Measurements from ENCODE around the gene STAP2. TPM values are rescaled to one million over a fixed set of nuclear protein-coding genes. Genes with fewer than 3 reads are reported as not detected.

STAP2 gene
- total RNA-seq, 8 experiments from 2014 or later: 2.2 to 7.5 (median 4.6) TPM

GRCh38 chr19:4375164-4376027 lies 36.8 kb upstream of the STAP2 start:
- ATAC-seq (replicated peaks in 6 of 8): peak; percentile 39 to 88 (median 84)
- H3K4me3 ChIP-seq: peak overlapping the region in 1 of 5 donors; percentile 12
- peaks cover 38 to 39% of the 10 kb centered on the region in 2 donors for H3K4me1 ChIP-seq (replicated peaks in 1 of 2)
- 10 to 20% (median 13%) methylated on average over 1 to 9 of the region's 16 CpGs; no CpG with 5 or more reads in 7 of the 10 experiments for WGBS, 10 experiments
- H3K27ac ChIP-seq: peak overlapping the region; percentile 84 to 91
- in situ Hi-C loops (cut with MboI; ENCODE audit: low pct_unique_long_range_greater_than_20kb in 2 of 9, low sequenced_read_pairs in 9 of 9, unreplicated experiment in 9 of 9): no loop called here

DNA sequence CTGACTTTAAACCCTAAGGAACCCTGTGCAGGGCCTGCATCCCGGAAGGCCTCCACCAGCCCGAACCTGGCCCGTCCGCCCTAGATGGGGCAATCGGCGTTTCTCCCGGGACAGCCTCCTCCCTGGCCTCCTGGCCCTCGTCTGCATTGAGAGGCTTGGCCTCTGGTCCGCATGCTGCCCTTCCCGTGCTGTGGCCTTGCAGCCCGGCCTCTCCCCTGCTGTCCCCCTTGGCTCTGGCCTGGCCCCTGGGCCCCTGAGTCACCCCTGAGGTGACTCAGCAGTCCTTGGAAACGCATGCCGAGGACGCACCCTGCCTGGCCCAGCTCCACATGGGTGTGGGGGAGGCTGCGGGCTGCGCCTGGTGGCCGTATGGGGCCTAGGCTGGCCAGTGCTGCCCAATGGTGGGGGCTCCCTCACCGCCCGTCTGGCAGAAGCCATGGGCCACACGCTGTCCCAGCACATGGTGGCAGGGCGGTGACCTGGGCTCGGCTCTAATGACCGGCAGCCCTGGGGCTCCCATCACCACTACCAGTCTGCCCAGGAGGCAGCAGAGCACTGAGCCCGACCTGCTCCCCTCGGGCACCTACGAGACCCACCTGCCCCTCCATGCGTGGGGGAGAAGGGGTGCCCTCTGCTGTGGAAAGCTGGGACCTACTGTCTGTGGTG lies 36.0 kb upstream of the STAP2 start:
- Histone ChIP-seq H3K27ac (peak overlapping the region; percentile 84 to 91), H3K4me1 (replicated peaks in 1 of 2) (peaks cover 46% of the 10 kb centered on the region in 2 donors), H3K4me3 (no peak overlapping the region)
- WGBS, 10 experiments: 0 to 10% methylated on average over 3 to 4 of the region's 27 CpGs; no CpG with 5 or more reads in 8 of the 10 experiments
- in situ Hi-C loops (cut with MboI; ENCODE audit: low pct_unique_long_range_greater_than_20kb in 2 of 9, low sequenced_read_pairs in 9 of 9, unreplicated experiment in 9 of 9): no loop called here
- ATAC-seq (replicated peaks in 6 of 8): peak; percentile 29 to 70 (median 45)

- in situ Hi-C loops (cut with MboI; ENCODE audit: low pct_unique_long_range_greater_than_20kb in 2 of 9, low sequenced_read_pairs in 9 of 9, unreplicated experiment in 9 of 9): no loop called here
- H3K4me3 ChIP-seq: no peak overlapping the region
- peak overlapping the region; percentile 84 to 91 for H3K27ac ChIP-seq
- ATAC-seq (replicated peaks in 6 of 8): no peak
- peaks cover 53 to 54% of the 10 kb centered on the region in 2 donors for H3K4me1 ChIP-seq (replicated peaks in 1 of 2)
- WGBS, 10 experiments: 0 to 83% (median 75%) methylated on average over 1 to 10 of the region's 25 CpGs; no CpG with 5 or more reads in 3 of the 10 experiments
Measured at GRCh38 chr19:4373601-4374497, 35.2 kb upstream of the STAP2 start.

DNA sequence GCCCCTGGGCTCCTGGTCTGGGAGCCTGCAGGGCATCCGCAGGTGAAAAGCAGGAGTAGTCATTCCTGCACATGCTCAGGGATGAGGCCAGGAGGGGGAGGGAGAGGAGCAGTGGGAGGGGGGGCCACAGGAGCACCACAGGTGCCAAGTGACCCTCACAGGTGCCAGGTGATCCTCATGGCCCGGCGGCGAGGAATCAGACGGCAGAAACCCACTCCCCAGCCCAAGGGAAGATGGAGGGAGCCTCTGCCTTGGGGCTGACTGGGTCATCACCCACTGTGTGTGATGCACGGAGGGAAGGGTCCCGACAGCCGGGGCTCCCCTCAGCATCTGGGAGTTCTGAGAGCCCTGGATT lies 34.4 kb upstream of the STAP2 start:
- H3K4me3 ChIP-seq: no peak overlapping the region
- 53% methylated on average over 3 of the region's 8 CpGs; no CpG with 5 or more reads in 9 of the 10 experiments for WGBS, 10 experiments
- in situ Hi-C loops (cut with MboI; ENCODE audit: low pct_unique_long_range_greater_than_20kb in 2 of 9, low sequenced_read_pairs in 9 of 9, unreplicated experiment in 9 of 9): no loop called here
- H3K27ac ChIP-seq: no peak overlapping the region
- ATAC-seq (replicated peaks in 6 of 8): no peak
- H3K4me1 ChIP-seq (replicated peaks in 1 of 2): peaks cover 53 to 57% of the 10 kb centered on the region in 2 donors

GRCh38 chr19:4372165-4373012 lies 33.8 kb upstream of the STAP2 start:
- Histone ChIP-seq H3K27ac (no peak overlapping the region), H3K4me3 (no peak overlapping the region), H3K4me1 (replicated peaks in 1 of 2) (peaks cover 53 to 57% of the 10 kb centered on the region in 2 donors)
- WGBS, 10 experiments: 50 to 100% (median 95%) methylated on average over 2 to 6 of the region's 22 CpGs; no CpG with 5 or more reads in 3 of the 10 experiments
- in situ Hi-C loops (cut with MboI; ENCODE audit: low pct_unique_long_range_greater_than_20kb in 2 of 9, low sequenced_read_pairs in 9 of 9, unreplicated experiment in 9 of 9): no loop called here
- no peak for ATAC-seq (replicated peaks in 6 of 8)

- 56 to 100% (median 83%) methylated on average over 1 to 20 of the region's 31 CpGs for WGBS, 10 experiments
- Histone ChIP-seq H3K27ac (no peak overlapping the region), H3K4me3 (no peak overlapping the region), H3K4me1 (replicated peaks in 1 of 2) (peaks cover 44 to 48% of the 10 kb centered on the region in 2 donors)
- in situ Hi-C loops (cut with MboI; ENCODE audit: low pct_unique_long_range_greater_than_20kb in 2 of 9, low sequenced_read_pairs in 9 of 9, unreplicated experiment in 9 of 9): no loop called here
- no peak for ATAC-seq (replicated peaks in 6 of 8)
Measured at GRCh38 chr19:4371247-4372164, 32.9 kb upstream of the STAP2 start.

DNA sequence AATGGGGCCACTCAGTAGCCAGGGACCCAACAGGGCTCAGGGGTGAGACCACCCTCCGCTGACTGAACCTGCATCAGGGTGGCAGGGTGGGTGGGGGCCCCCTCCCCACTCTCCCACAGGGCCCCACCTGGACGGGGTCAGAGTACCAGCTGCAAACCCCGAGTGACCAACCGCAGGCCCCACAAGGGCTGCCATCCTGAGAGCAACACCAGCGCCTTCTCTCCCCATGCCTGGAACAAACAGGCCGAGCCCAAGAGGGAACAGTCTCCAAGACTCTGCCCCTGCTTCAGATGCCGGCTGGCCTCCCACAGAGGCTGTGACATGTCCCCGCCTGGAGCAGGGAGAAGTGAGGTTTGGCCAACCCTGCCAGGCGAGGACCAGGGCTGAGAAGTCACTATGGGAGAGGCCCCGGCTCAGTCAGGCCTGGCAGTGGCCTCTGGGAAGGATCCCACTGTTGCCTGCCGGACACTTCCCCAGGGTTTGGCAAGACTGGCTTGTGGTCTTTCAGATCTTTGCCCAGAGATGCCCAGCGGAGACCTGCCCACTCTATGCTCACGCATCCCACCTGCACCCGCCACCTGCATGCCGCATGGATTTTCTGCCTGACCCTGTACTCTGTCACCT lies 31.9 kb upstream of the STAP2 start:
- no peak overlapping the region for H3K4me3 ChIP-seq
- ATAC-seq (replicated peaks in 6 of 8): no peak
- peaks cover 36 to 38% of the 10 kb centered on the region in 2 donors for H3K4me1 ChIP-seq (replicated peaks in 1 of 2)
- in situ Hi-C loops (cut with MboI; ENCODE audit: low pct_unique_long_range_greater_than_20kb in 2 of 9, low sequenced_read_pairs in 9 of 9, unreplicated experiment in 9 of 9): no loop called here
- peak overlapping the region in 1 of 2 donors; percentile 32 for H3K27ac ChIP-seq
- WGBS, 10 experiments: 60 to 100% (median 83%) methylated on average over 1 to 6 of the region's 15 CpGs; no CpG with 5 or more reads in 6 of the 10 experiments

DNA sequence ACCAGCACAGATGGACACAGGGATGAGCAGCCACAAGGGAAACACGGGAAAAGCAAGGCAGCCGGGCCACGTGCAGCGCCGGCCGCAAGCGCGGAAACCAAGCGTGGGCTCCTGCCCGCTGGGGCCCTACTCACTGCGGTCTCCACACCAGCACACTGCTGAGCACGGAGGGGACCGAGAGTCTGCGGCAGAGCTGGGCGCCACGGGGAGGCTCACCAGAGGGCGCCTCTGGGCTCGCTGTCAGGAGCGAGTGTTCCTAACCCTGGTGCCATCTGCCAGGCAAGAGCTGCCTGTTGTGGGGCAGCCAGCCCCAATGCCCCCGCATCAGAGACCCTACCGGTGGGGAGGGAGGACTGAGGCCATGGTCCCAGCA lies 31.2 kb upstream of the STAP2 start:
- 48 to 73% (median 65%) methylated on average over 2 to 10 of the region's 21 CpGs; no CpG with 5 or more reads in 6 of the 10 experiments for WGBS, 10 experiments
- Histone ChIP-seq H3K4me1 (replicated peaks in 1 of 2) (peaks cover 29 to 32% of the 10 kb centered on the region in 2 donors), H3K4me3 (no peak overlapping the region), H3K27ac (peak overlapping the region in 1 of 2 donors; percentile 55)
- in situ Hi-C loops (cut with MboI; ENCODE audit: low pct_unique_long_range_greater_than_20kb in 2 of 9, low sequenced_read_pairs in 9 of 9, unreplicated experiment in 9 of 9): no loop called here
- ATAC-seq (replicated peaks in 6 of 8): peak in 6 of 8 experiments; percentile 32 to 49 (median 46)

- peaks cover 23 to 26% of the 10 kb centered on the region in 2 donors for H3K4me1 ChIP-seq (replicated peaks in 1 of 2)
- in situ Hi-C loops (cut with MboI; ENCODE audit: low pct_unique_long_range_greater_than_20kb in 2 of 9, low sequenced_read_pairs in 9 of 9, unreplicated experiment in 9 of 9): no loop called here
Measured at GRCh38 chr19:4369109-4369887, 30.7 kb upstream of the STAP2 start.

DNA sequence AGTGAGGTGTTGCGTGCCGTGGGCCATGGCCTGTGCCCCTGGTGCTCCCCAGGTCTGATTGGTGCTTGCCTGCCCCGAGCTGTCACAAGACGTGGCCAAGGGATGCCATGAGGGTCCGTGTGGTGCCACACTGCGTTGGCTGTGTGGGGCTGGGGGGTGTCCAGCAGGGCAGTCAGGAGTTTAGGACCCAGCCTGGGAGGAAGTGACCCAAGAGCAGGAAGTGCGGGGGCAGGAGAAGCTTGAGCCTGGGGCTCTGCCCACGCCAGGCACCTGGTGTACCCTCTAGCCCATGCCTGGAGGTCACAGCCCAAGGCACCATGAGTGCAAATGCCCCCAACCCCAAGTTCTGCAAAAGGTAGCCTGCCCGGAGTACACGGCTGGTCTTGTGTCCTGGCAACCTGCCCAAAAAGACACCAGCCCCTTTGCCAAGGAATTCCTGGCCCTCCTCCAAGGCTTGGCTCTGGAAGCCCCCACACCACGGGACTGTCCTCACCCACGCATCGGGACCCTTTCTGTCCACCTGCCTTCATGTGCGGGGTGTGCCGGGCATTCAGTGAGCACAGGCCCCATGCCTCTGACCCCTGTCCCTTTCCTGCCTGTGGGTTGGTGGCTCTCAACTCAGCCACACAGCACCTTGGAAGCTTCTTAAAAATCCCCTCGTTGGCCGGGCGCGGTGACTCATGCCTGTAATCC lies 29.6 kb upstream of the STAP2 start:
- Histone ChIP-seq H3K4me3 (no peak overlapping the region), H3K27ac (peak overlapping the region in 1 of 2 donors; percentile 55), H3K4me1 (replicated peaks in 1 of 2) (peaks cover 15 to 19% of the 10 kb centered on the region in 2 donors)
- WGBS, 10 experiments: 53 to 100% (median 89%) methylated on average over 1 to 11 of the region's 19 CpGs; no CpG with 5 or more reads in 6 of the 10 experiments
- in situ Hi-C loops (cut with MboI; ENCODE audit: low pct_unique_long_range_greater_than_20kb in 2 of 9, low sequenced_read_pairs in 9 of 9, unreplicated experiment in 9 of 9): no loop called here
- ATAC-seq (replicated peaks in 6 of 8): peak in 1 of 8 experiments; percentile 25

More at GRCh38 chr19:4369109-4369887, 30.7 kb upstream of the STAP2 start:
- no peak overlapping the region for H3K4me3 ChIP-seq
- peak; percentile 10 to 80 (median 43) for ATAC-seq (replicated peaks in 6 of 8)
- 18 to 75% (median 33%) methylated on average over 2 to 6 of the region's 25 CpGs; no CpG with 5 or more reads in 7 of the 10 experiments for WGBS, 10 experiments
- H3K27ac ChIP-seq: peak overlapping the region in 1 of 2 donors; percentile 55

Data from motor neuron (in vitro differentiated cells).